ENCODE measurements around the gene SEMA7A. TPM values are rescaled to one million over a fixed set of nuclear protein-coding genes. Genes with fewer than 3 reads are reported as not detected.

The SEMA7A gene
- total and polyA plus RNA-seq, 9 of the 15 experiments (the other 6 are each of a cell fraction or from before 2014, with no cell fraction given) = 0.04 to 8.2 (median 5.4) TPM; not detected in 1

GRCh38 chr15:74425630-74426029, 8.1 kb downstream of the SEMA7A start (continued):
- TF ChIP-seq CUX1 (CRISPR knock-in tag; IDR thresholded peaks at IDR 0.05) (no peak), PREB (CRISPR knock-in tag; IDR thresholded peaks at IDR 0.05) (no peak), SMARCC2 (IDR thresholded peaks at IDR 0.05; ENCODE audit: low read depth) (no peak), SMARCA4 (IDR thresholded peaks at IDR 0.05) (0 out of 2 replicates have a peak, but pooled peaks have one; percentile 26), NFIX (CRISPR knock-in tag; IDR thresholded peaks at IDR 0.05; ENCODE audit: low read depth) (no peak), SREBF2 (CRISPR knock-in tag; IDR thresholded peaks at IDR 0.05) (no peak), ZFP30 (CRISPR knock-in tag; IDR thresholded peaks at IDR 0.05; ENCODE audit: borderline replicate concordance) (no peak)
- TF ChIP-seq, protein P1, sequence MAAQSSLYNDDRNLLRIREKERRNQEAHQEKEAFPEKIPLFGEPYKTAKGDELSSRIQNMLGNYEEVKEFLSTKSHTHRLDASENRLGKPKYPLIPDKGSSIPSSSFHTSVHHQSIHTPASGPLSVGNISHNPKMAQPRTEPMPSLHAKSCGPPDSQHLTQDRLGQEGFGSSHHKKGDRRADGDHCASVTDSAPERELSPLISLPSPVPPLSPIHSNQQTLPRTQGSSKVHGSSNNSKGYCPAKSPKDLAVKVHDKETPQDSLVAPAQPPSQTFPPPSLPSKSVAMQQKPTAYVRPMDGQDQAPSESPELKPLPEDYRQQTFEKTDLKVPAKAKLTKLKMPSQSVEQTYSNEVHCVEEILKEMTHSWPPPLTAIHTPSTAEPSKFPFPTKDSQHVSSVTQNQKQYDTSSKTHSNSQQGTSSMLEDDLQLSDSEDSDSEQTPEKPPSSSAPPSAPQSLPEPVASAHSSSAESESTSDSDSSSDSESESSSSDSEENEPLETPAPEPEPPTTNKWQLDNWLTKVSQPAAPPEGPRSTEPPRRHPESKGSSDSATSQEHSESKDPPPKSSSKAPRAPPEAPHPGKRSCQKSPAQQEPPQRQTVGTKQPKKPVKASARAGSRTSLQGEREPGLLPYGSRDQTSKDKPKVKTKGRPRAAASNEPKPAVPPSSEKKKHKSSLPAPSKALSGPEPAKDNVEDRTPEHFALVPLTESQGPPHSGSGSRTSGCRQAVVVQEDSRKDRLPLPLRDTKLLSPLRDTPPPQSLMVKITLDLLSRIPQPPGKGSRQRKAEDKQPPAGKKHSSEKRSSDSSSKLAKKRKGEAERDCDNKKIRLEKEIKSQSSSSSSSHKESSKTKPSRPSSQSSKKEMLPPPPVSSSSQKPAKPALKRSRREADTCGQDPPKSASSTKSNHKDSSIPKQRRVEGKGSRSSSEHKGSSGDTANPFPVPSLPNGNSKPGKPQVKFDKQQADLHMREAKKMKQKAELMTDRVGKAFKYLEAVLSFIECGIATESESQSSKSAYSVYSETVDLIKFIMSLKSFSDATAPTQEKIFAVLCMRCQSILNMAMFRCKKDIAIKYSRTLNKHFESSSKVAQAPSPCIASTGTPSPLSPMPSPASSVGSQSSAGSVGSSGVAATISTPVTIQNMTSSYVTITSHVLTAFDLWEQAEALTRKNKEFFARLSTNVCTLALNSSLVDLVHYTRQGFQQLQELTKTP (IDR thresholded peaks at IDR 0.05; ENCODE audit: low read depth in 1 of 2, partially characterized antibody in 2 of 2) = no peak
- TF ChIP-seq, protein P2, sequence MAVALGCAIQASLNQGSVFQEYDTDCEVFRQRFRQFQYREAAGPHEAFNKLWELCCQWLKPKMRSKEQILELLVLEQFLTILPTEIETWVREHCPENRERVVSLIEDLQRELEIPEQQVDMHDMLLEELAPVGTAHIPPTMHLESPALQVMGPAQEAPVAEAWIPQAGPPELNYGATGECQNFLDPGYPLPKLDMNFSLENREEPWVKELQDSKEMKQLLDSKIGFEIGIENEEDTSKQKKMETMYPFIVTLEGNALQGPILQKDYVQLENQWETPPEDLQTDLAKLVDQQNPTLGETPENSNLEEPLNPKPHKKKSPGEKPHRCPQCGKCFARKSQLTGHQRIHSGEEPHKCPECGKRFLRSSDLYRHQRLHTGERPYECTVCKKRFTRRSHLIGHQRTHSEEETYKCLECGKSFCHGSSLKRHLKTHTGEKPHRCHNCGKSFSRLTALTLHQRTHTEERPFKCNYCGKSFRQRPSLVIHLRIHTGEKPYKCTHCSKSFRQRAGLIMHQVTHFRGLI (CRISPR knock-in tag; IDR thresholded peaks at IDR 0.05) = no peak

Measured in K562 (cell line).